ENCODE data around the gene GP9.

DNA sequence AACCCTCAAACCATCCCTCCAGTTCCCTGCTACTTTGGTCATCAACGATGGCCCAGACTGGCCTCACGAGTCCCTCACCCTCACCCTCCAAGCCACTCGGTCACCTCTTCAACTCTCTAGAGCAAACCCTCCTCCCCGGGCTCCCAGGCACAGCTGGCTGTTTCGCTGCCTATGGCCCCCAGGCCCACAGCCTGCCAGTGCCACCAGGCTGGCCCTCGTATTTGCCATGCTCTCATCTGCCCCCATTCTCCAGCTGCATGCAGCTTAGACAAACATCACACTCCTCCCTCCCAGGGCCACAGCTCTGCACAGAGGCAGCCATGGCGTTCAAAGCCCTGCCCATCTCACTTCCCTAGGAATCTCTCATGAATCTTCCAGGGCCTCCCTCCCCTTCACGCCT, 47.2 kb downstream of the GP9 start:
- TF ChIP-seq CTCF (conservative IDR thresholded peaks at IDR 0.05; ENCODE audit: low read length) (no peak), EZH2phosphoT487 (IDR thresholded peaks at IDR 0.05; ENCODE audit: borderline replicate concordance) (no peak)

Data from Loucy (cell line).